Keratinocyte (primary cell): Measurements from ENCODE around the gene LIME1. TPM values are rescaled to one million over a fixed set of nuclear protein-coding genes. Genes with fewer than 3 reads are reported as not detected.

Experiments used
- DNase-seq: peaks from one replicate; pipeline ENCODE4 v3.0.0-alpha.2; 2011; ENCODE audit warnings: low read depth, missing footprints, low spot score
- FAIRE-seq: peaks from 2 replicates; lab custom pipeline; 2011; peaks lifted over from hg19 to GRCh38; lab: Jason Lieb, UNC
- H2AFZ ChIP-seq: 2 replicates; pipeline ENCODE4 v1.6.0; 2012; ENCODE audit warnings: low read length, control low read depth, inconsistent platforms; ENCODE audit not compliant: control insufficient read depth
- H3K27ac ChIP-seq: 2 replicates; pipeline ENCODE4 v1.5.1; 2011; ENCODE audit warnings: low read length; ENCODE audit not compliant: control insufficient read depth, insufficient read depth
- H3K27me3 ChIP-seq: 3 replicates; pipeline ENCODE4 v1.6.0; 2011; ENCODE audit warnings: low read length; ENCODE audit not compliant: control insufficient read depth, insufficient read depth; ENCODE audit errors: extremely low read depth
- H3K36me3 ChIP-seq, 2 experiments: 2 replicates in 1 of 2; 3 replicates in 1 of 2; pipeline ENCODE4 v1.5.1; 2011; ENCODE audit warnings: low read length in 2 of 2, mild to moderate bottlenecking in 1 of 2; ENCODE audit not compliant: control insufficient read depth in 2 of 2, insufficient read depth in 2 of 2; ENCODE audit errors: extremely low read depth in 1 of 2
- H3K4me1 ChIP-seq: 3 replicates; pipeline ENCODE4 v1.5.1; 2011; ENCODE audit warnings: low read length; ENCODE audit not compliant: control insufficient read depth, insufficient read depth; ENCODE audit errors: extremely low read depth
- H3K4me2 ChIP-seq: 3 replicates; pipeline ENCODE4 v1.6.0; 2011; ENCODE audit warnings: low read depth, low read length; ENCODE audit not compliant: control insufficient read depth, insufficient read depth; ENCODE audit errors: extremely low read depth
- H3K4me3 ChIP-seq, 3 experiments: fragments of 200-600 bp in 1 of 3; sonication (generic) in 1 of 3; 2 replicates in 2 of 3; 3 replicates in 1 of 3; pipeline ENCODE4 v1.5.1; 2011 to 2016; ENCODE audit warnings: low read length in 3 of 3, mild to moderate bottlenecking in 3 of 3, control low read depth in 2 of 3, inconsistent platforms in 1 of 3, low read depth in 1 of 3, mixed read lengths in 1 of 3, mixed run types in 1 of 3, moderate library complexity in 1 of 3; ENCODE audit not compliant: control insufficient read depth in 2 of 3, insufficient read depth in 2 of 3; ENCODE audit errors: extremely low read depth in 1 of 3
- H3K79me2 ChIP-seq: 2 replicates; pipeline ENCODE4 v1.6.0; 2012; ENCODE audit warnings: low read length; ENCODE audit not compliant: control insufficient read depth, insufficient read depth
- H3K9ac ChIP-seq: 3 replicates; pipeline ENCODE4 v1.6.0; 2011; ENCODE audit warnings: low read length; ENCODE audit not compliant: control insufficient read depth, insufficient read depth; ENCODE audit errors: extremely low read depth
- H3K9me1 ChIP-seq: 3 replicates; pipeline ENCODE4 v1.6.0; 2011; ENCODE audit warnings: low read length; ENCODE audit not compliant: control insufficient read depth, insufficient read depth; ENCODE audit errors: extremely low read depth
- H3K9me3 ChIP-seq: 2 replicates; pipeline ENCODE4 v1.5.1; 2012; ENCODE audit warnings: low read depth, low read length; ENCODE audit not compliant: control insufficient read depth
- H4K20me1 ChIP-seq: 3 replicates; pipeline ENCODE4 v1.6.0; 2011; ENCODE audit warnings: low read length; ENCODE audit not compliant: control insufficient read depth, insufficient read depth; ENCODE audit errors: extremely low read depth
- CTCF ChIP-seq, 3 experiments: IDR thresholded peaks in 1 of 3; conservative IDR thresholded peaks in 1 of 3; optimal IDR thresholded peaks in 1 of 3; 2 replicates in 2 of 3; 3 replicates in 1 of 3; pipeline versions ENCODE3 to v1.5.1; 2011; ENCODE audit warnings: low read length in 3 of 3, mild to moderate bottlenecking in 3 of 3, moderate library complexity in 2 of 3, control low read depth in 1 of 3, inconsistent platforms in 1 of 3; ENCODE audit not compliant: insufficient read depth in 2 of 3; ENCODE audit errors: extremely low read depth in 1 of 3
- EZH2 ChIP-seq: IDR thresholded peaks from one replicate; pipeline ENCODE4 v1.6.1; 2012; ENCODE audit warnings: inconsistent platforms, mild to moderate bottlenecking, low read length, moderate library complexity
- dilution Hi-C: fragments of 300-500 bp; cut with MboI; formaldehyde crosslinking; loops from one replicate; pipeline ENCODE4 v1.7.0; 2020; ENCODE audit warnings: low sequenced_read_pairs; ENCODE audit not compliant: extremely low pct_ligation_motif_present
- polyA plus RNA-seq, 5 experiments: library from polyadenylated mRNA; depleted of rRNA in 3 of 5; stranded (reverse) in 3 of 5; stranded (forward) in 1 of 5; unstranded in 1 of 5; fragments of >200 nt; gene quantifications; 1 replicate in 1 of 5; 2 replicates in 3 of 5; 3 replicates in 1 of 5; pipeline versions ENCODE4 v1.2.1 to v1.2.3, GENCODE V29; 2011 to 2012; ENCODE audit warnings: missing spikeins in 2 of 5, low read depth in 1 of 5, low replicate concordance in 1 of 5

The LIME1 gene
- polyA plus RNA-seq, 1 donor (not counting 4 experiments of a cell fraction or from before 2014, with no cell fraction given) = 0.75 TPM

- dilution Hi-C loops = no loop called here
- Histone ChIP-seq H3K36me3 (no peaks in the 10 kb centered on the region), H3K9me3 (no peaks in the 10 kb centered on the region), H3K27ac (no peak overlapping the region), H2AFZ (no peak overlapping the region), H3K9me1 (no peaks in the 10 kb centered on the region), H3K79me2 (no peaks in the 10 kb centered on the region), H3K4me2 (no peak overlapping the region), H3K27me3 (peaks cover 3% of the 10 kb centered on the region), H3K4me1 (no peaks in the 10 kb centered on the region), H3K4me3 (no peak overlapping the region), H4K20me1 (no peaks in the 10 kb centered on the region), H3K9ac (no peak overlapping the region)
- DNase-seq (no peak), FAIRE-seq (no peak)
- no peak for TF ChIP-seq CTCF (optimal IDR thresholded peaks at IDR 0.05 in 1 of 3, IDR thresholded peaks at IDR 0.05 in 1 of 3, conservative IDR thresholded peaks at IDR 0.05 in 1 of 3; ENCODE audit: extremely low read depth in 1 of 3, insufficient read depth in 2 of 3, low read length in 3 of 3)
- TF ChIP-seq EZH2 = no peak
Observed at GRCh38 chr20:63749597-63750508, 13.4 kb downstream of the LIME1 start.

- no peak overlapping the region for H3K4me3 ChIP-seq
- no peak for TF ChIP-seq CTCF (optimal IDR thresholded peaks at IDR 0.05 in 1 of 3, IDR thresholded peaks at IDR 0.05 in 1 of 3, conservative IDR thresholded peaks at IDR 0.05 in 1 of 3; ENCODE audit: extremely low read depth in 1 of 3, insufficient read depth in 2 of 3, low read length in 3 of 3)
- no peak for TF ChIP-seq EZH2
- H3K9me1 ChIP-seq = no peaks in the 10 kb centered on the region
- H3K9me3 ChIP-seq = no peaks in the 10 kb centered on the region
- no peak for DNase-seq
- no peak overlapping the region for H3K4me2 ChIP-seq
- no peaks in the 10 kb centered on the region for H3K36me3 ChIP-seq
- H3K27me3 ChIP-seq = peaks cover 3% of the 10 kb centered on the region
- dilution Hi-C loops = no loop called here
- H3K27ac ChIP-seq = no peak overlapping the region
- H2AFZ ChIP-seq = no peak overlapping the region
- no peak overlapping the region for H3K9ac ChIP-seq
- no peaks in the 10 kb centered on the region for H3K4me1 ChIP-seq
- no peaks in the 10 kb centered on the region for H4K20me1 ChIP-seq
- H3K79me2 ChIP-seq = no peaks in the 10 kb centered on the region
- FAIRE-seq = no peak
Observed at GRCh38 chr20:63750807-63751470, 14.5 kb downstream of the LIME1 start.
